MM.1S (cell line): ENCODE measurements around the gene PSMD1.

Experiments used
- CTCF ChIP-seq: fragments of 300-600 bp; sonication (generic); IDR thresholded peaks from 2 replicates; pipeline ENCODE4 v1.5.1; 2016; ENCODE audit warnings: antibody characterized with exemption, low read length, mixed read lengths
- EZH2 ChIP-seq: fragments of 300-600 bp; sonication (generic); optimal IDR thresholded peaks from 2 replicates; pipeline ENCODE3; 2017; ENCODE audit warnings: low read depth, mild to moderate bottlenecking, antibody characterized with exemption, low read length, mixed read lengths
- EZH2phosphoT487 ChIP-seq: fragments of 300-600 bp; sonication (generic); IDR thresholded peaks from 2 replicates; pipeline ENCODE4 v1.6.1; 2018; ENCODE audit warnings: antibody characterized with exemption, low read length

DNA sequence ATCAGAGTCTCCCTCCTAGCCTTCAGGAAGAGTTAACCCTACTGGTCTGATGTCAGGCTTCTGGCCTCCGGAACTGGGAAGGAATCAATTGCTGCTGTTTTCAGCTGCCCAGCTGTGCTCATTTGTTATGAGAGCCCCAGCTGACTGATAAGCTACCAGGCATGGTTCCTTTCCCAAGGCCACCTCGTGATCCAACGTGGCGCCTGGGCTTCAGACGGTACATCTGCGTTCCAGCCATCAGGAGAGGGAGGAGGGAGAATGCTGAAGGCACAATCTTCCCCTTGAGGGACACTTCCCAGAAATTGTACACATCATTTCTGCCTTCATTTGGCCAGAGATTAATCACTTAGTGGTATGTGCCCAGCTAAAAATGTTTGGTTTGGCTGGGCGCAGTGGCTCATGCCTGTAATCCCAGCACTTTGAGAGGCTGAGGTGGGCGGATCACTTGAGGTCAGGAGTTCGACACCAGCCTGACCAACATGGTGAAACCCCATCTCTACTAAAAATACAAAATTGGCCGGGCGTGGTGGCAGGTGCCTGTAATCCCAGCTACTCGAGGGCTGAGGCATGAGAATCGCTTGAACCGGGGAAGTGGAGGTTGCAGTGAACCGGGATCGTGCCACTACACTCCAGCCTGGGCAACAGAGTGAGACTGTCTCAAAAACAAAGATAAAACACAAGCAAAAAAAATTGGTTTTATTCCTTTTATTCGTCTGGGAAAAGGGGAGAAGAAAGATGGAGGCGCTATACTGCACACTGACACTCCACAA lies 131.3 kb downstream of the PSMD1 start:
- no peak for TF ChIP-seq CTCF
- TF ChIP-seq EZH2 = no peak
- TF ChIP-seq EZH2phosphoT487 = no peak
